Germinal center (tissue), 1 donor: ENCODE data around the gene GMCL2.

Experiments used
- DNase-seq: peaks from one replicate; pipeline ENCODE4 v3.0.0; 2012; ENCODE audit warnings: mixed read lengths, low spot score

Gene GMCL2

DNA sequence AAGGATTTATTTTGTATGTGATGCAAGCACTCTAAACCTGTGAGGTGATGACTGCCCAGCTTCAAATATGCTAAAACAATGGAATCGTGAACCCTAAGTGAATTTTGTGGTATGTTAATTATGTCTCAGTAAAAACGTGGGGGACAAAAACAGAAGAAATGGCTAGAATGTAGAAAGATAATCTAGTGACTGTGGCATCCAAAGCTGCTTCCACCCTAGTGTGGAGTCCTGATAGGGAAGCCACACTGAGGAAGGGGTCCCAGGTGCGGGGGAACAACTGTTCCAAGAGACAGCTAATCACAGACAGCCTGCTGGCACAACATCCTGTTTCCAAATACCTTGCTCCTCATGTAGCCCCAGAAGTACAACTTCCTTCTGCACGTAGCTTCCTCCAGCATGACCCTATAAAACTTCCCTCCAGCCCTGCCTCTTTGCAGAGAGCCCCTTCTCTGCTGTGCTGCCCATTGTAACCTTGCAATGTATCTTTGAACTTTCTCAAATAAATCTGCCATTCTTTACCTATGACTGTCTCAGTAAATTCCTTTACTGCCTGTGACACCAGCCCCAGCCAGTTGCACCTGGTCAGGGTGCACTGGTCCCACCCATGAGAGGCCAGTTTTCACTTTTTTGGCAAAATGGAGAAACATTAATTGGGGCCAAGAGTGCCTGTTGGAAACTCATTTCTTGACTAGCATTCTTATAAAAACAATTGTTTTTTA, 4.9 kb downstream of the GMCL2 start:
- no peak for DNase-seq

DNA sequence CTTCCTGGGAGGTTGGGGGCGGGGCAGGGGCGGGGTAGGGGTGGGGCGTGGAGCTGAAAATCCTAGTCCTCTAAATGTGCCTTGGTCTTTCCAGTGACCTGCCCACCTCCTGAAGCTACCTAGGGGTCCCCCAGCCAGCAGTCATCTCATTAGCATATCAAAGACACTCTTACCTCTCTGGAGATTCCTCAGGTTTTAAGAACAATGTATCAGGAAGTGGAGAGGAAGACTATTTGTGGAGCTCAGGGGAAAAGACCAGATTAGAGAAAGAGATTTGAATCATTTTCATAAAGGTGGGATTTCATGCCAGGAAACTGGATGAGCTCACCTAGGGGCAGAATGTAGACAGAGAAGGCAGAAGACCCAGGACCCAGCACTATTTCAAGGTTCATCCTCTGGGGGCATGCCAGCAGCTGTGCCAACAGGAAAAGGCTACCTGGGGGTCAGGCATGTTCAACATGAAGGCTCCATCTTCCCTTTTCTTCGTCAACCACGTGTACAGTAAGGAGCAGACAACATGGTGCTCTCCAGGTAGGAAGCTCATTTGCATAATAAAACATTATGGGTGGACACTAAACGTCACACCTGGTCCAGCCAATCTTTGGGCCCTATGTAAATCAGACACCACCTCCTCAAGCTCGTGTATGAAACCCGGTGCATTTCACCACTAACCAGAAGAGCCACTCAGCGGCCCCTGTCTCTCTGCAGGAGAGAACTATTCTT, 6.9 kb downstream of the GMCL2 start:
- no peak for DNase-seq

DNA sequence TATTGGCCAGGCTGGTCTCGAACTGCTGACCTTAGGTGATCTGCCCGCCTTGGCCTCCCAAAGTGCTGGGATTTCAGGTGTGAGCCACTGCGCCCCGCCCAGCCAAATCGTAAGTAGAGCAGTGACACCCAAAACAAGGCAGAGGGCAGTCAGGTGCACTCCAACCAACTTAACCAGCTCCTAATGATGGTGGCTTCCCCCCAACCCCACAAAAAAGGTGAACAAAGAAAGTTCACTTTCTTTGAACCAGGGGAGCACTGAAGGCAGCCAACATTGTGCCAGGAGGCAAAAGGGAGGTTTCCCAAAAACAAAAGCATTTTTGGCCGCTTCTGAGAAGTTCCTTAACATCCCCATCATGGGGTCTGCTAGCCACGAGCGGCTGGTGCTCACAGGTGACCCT, 9.6 kb downstream of the GMCL2 start:
- DNase-seq: no peak

DNA sequence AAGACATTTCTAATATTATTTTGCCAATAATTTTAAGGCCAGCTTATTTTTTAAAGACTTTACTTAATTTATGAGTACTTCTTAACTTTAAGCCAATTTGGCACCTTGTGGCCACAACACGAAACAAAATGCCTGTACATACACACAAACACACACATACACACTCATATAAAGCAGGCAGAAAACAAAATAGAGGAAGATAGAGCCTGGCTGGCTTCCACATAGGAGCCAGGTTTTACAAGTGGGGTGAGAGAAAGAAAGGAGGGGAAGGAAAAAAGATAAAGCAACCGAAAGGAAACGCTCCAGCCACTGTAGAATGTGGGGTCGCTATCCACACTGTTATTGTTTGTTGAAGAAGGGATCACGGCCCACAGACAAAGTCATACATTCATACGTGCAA, 10.4 kb downstream of the GMCL2 start:
- no peak for DNase-seq

DNA sequence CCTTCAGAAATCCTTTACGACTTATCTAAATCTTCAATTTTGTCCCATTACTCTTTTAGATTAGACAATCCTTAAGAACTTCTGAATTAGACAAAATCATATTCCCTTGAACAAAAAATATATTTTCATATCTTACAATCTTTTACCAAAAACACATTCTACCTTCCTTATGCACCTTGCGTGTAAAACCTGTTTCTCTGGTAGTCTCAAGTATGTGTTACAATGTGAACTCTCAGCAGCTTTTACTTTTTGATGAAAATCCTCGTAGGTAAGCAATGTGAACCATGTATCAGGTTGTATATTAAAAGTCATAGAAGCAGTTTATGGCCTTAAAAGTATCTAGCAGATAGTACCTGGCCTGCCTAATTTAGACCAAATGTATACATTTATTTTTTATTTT, 12.7 kb downstream of the GMCL2 start:
- no peak for DNase-seq

DNA sequence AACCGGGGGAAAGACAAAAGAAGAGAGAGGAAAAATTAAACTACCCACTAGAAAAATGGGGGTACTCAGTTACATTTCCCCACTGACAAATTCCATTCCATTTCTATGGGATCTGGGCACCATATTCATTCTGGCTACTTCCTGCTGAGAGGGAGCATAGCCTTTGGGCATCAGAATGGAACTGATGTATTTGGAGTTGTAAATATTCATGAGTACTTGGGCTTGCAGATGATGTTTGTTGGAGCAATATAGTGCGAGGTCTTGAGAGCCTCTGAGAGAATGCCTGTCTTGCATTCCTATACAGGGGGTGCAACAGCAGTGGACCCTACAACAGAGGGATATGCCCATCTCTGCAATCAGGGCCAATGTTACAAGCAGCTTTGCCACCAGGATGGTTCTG, 16.7 kb downstream of the GMCL2 start:
- no peak for DNase-seq

DNA sequence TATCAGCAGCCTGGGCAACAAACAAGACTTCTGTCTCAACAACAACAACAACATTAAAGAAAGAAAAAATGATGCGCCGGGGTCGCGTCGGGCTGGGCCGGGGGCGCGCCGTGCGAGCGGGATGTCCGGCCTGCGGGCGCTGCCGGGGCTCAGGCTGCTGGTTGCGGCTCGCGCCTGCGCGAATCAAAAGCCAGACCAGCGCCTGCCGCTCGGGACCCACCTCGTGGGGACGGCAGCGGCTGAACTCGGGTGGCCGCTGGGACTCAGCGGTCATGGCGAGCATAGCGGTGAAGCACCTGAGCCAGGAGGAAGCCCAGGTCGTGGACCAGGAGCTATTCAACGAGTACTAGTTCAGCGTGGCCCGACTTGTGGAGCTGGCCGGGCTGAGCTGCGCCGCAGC, 21.6 kb downstream of the GMCL2 start:
- no peak for DNase-seq

DNA sequence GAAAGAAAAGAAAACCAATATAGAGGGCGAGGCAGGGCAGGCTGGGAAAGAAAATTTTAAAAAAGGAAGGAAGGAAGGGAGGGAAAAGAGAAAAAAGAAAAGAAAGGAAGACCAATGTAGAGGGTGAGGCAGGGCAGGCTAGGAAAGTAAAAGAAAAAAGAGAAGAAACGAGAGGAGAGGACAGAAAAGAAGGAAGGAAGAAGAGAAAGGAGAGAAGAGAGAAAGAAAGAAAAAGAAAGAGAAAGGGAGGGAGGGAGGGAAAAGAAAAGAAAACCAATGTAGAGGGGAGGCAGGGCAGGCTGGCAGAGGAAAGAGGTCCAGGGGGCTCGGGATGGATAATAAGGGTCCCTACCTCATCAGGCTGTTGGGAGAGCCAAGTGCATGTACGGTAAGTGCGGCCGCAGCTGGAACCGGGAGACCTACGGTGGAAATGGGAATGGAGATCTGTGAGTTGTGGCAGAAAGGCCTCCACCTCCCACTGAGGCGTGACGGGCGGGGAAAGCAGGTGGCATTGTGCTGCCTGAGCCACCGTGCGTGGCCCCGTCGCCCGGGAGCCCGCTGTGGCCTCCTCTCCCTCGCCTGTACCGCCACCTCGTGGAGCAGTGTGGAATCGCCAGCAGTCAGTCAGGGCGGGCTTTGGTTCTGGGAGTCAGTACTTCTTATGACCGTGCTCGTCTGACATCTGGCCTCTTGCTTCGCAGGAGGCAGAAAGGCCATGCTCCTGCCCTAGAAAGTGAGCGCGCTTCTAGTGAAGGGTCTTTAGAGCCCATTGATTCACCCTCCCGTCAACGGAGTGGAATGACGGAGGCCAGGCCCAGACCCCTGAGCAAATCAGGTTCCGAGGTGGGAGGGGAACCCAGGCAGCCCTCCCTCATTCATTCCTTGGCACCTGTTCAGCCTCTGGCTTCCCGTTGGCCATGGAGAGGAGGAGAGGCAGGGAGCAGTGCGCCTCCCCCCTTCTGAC, 23.1 kb downstream of the GMCL2 start:
- DNase-seq: peak; percentile 93

DNA sequence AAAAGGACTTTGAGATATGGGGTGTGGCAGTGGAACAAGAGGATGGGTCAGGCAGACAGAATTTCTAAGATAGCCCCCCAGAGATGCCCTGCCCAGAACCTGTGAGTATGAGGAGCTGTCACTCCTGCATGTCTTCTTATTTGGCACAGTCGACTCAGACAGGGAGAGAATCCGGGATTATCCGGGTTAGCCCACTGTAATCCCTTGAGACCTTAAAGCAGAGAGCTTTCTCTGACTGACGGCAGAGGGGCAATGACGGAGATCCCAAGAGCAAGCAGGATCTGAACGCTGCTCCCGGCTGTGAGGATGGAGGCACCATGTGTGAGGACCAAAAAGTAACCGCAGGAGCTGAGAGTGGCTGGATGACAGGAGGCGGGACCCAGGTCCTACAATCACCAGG, 24.7 kb downstream of the GMCL2 start:
- no peak for DNase-seq

DNA sequence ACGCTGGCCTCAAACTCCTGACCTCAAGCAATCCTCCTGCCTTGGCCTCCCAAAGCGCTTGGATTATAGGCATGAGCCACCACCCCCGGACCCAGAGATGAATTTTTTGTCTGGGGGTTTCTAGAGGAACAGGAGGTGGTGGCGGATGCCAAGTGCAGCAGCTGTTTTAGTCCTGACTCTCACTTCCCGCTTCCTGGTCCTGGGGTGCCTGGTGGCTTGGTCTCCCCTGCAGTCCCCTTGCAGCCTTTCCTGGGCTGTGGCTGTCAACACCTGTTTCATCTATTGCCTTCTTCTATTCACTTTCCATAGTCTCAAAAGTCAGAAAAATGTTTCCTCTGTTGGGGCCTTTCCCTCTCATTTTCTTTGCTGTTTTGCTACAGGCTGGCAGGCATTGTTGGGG, 27.0 kb downstream of the GMCL2 start:
- DNase-seq: no peak

DNA sequence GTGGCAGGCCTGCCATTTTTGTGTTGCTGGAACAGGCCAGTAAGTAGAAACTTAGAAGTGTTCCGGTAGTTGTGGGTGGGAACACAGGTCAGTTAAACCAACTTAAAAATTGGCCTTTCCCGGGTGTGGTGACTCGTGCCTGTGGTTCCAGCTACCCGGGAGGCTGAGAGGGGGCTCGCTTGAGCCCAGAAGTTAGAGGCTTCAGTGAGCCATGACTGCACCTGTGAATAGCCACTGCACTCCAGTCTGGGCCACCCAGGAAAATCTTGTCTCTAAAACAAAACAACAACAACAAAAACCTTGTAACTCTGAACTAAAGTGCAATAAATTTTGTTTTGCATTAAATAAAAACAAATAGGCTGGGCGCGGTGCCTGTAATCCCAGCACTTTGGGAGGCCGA, 32.1 kb downstream of the GMCL2 start:
- DNase-seq: no peak

DNA sequence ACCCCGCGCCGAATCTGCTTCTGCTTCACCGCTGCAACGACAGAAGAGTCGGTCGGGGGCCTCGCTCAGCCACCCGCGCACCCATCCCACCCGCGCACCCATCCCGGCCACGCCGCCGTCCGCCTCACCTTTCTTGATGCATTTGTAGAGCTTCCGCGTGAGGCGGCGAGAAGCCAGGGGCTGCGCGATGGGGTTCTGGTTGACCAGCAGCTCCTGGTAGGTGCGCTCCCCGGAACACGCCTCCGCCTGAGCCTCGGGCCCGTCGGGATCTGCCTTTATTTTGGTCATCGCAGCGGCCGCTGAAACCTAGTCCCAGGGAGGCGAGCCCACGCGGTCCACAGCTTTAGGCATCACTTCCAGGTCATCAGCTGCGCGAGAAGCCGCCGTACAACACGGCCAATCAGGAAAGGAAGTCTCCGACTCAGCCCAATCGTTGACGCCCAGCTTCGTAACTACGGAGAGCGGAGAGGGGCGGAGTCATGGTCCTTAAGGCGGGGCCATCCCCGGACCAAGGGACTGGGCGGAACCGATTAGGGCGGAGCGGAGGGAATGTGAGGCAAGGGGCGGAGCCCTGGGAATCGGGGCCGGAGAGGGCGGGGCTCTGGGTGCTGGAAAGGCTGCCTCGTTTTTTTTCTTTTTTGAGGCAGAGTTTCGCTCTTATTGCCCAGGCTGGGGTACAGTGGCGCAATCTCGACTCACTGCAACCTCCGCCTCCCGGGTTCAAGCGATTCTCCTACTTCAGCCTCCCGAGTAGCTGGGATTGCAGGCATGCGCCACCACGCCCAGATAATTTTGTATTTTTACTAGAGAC, 33.4 kb downstream of the GMCL2 start, which contains the start of gene NHP2:
Gene NHP2 (minus strand): TSS at position 356 of the 811 bp plus-strand sequence. CDS start 68 bp downstream, at position 288.
- DNase-seq: peak; percentile 97

DNA sequence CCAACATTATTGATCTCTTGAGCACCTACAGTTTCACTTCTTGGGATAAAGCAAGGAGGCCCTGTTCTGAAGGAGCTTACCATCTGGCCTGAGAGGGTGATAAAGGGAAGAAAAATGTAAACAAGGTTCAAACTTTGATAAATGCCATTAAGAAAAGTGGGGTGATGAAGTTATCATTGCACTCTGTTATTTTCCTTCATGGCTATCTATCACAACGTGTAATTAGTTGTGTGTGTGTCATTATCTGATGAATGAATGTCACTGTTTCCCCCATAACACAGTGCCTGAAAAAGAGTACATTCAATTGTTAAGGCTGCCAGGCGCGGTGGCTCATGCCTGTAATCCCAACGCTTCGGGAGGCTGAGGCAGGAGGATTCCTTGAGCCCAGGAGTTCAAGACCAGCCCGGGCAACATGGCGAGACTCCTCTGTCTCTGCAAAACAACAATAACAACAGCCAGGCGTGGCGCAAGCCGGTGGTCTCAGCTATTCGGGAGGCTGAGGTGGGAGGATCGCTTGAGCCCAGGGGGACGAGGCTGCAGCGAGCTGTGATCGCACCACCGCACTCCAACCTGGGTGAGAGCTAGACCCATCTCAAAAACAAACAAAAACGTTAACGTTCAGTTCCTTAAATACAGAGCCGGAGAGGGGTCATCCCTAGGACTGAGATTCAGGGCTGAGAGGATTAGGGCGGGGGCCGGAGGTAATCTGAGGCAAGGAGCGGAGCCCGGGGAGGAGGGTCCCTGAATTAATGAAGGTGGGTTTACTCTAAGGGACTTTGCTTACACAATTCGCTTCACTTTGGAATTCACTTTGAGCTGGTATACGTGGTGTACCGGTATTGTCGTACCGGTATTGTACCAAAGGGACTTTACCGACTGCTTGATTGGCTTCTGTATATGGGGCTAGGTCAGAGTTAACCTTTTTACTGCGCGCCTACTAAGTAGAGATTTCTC, 34.4 kb downstream of the GMCL2 start:
- no peak for DNase-seq

DNA sequence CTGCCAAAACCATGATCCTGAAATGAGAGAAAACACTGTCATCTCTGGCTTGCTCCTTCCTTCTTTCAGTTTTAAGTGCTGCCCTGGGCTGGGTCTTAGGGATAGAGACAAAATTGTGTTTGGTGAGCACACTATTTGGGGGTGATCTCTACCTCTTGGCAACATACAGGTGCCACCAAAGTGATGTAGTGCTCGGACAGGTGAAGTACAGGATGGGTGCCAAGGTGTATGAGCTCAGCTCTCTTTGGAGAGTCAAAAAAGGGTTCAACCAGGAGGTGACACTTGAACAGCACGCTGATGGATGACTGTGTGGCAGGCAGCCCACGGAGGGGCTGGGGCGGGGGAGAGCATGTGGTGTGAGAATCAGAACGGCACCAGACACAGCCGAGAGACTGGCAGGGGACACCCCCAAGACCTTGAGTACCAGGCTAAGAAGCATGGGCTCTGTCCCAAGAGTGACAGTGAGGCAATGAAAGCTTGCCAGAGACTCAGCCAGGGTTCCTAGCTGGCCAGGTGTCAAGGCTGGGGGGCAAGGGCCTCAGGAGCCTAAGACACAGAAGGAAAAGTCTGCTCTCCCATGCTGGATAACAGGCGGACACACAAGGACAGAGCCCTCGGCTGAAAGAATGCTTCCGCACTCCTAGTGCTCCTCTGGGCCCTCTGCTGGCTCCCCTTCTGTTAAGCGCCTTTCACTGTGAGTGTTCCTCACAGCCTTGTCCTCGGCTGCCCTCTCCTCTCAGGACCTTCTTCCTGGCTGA, 36.0 kb downstream of the GMCL2 start:
- no peak for DNase-seq

DNA sequence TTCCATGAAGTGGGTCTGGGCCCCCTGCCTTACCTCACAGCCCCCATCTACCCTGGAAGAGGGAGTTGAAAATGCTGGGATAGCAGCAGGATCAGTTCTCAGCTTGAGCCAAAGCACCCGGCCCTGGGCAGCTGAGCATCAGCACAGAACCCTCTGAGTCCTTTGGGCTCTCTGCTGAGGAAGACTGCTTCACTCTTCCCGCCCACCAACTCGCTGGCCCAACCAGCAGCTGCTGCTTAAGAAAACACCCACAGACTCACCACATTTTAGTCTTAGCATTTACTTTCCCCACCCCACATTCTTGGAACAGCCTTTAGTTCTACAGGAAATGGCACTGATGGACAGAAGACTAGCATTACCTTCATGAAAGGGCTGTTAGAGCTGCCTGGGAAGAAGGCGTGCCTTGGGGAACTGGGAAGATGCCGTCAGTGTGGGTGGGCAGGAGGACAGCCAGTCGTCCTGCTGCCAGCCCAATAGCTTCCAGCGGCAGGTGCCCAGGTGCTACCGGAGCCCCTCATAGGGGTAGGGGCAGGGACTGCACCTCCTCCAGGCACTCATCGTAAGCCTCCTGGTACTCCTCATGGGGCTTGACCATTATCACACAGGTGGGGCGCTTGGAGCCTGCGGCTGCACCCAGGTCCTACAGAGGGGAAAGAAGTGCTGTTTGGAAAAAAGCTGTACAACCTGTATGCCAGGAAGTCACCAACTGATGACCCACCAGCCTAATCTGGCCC, 37.8 kb downstream of the GMCL2 start:
- DNase-seq: no peak

DNA sequence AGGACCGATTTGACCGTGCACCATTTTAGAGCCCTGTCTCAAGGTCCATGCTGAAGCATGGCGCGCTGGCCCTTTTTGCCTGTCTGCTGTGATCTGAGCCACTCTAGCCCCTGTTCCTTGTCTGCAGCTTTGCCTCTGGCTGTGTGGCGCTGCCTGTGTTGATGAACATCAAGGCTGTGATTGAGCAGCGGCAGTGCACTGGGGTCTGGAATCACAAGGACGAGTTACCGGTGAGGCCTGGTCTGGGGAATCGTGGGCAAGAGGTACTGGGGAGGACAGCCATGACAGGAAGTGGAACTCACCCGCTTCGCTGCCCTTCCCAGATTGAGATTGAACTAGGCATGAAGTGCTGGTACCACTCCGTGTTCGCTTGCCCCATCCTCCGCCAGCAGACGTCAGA, 39.8 kb downstream of the GMCL2 start:
- DNase-seq: no peak

DNA sequence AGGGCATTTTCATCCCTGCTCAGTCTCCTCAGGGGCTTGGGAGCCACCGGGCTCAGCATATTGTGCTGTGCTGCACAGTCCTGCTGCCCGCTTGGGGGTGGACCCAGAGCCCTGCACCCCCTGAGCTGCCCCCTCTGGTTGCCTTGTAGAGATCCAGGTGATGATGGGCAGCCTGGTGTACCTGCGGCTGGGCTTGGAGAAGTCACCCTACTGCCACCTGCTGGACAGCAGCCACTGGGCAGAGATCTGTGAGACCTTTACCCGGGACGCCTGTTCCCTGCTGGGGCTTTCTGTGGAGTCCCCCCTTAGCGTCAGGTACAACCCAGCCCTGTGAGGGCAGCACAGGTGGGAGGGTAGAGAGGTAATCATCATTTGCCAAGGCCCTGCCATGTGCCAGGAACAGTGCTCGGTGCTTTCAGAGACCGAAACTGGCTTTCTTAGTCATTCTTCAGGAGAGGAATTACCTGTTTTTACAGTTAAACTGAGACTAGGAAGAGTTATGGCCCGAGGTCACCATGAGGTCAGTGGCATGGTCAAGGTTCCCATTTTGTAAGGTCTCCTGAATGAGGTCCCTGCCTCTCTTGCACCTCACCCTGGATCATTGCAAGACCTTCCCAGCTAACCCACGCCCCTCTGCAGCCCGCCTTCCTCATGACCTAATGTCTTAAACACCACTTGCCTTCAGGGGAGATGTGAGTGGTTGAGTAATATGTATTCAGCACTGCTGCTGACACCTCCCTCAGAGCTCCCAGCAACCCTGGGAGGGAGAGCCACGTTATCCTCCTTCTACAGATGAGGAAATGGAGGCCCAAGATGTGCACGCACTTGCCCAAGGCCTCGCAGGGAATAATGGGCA, 41.0 kb downstream of the GMCL2 start:
- peak; percentile 75 for DNase-seq

DNA sequence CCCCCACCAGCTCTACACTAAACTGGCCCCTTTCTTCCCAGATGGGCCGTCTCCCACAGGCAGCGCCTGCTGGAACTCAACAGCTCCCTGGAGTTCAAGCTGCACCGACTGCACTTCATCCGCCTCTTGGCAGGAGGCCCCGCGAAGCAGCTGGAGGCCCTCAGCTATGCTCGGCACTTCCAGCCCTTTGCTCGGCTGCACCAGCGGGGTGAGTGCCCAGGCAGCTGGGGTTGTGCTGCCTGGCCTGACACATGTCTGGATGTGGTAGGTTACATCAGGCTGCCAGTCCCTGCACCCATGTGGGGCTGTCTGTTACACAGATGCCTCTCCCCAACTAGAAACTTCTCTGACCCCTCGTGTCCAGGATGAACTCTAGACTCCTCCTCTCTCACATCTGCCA, 43.3 kb downstream of the GMCL2 start:
- DNase-seq: no peak
